ENCODE measurements around the gene PTMS. TPM values are rescaled to one million over a fixed set of nuclear protein-coding genes. Genes with fewer than 3 reads are reported as not detected.

PTMS gene
- total RNA-seq, 6 experiments from 2014 or later, result 423 to 607 (median 561) TPM

DNA sequence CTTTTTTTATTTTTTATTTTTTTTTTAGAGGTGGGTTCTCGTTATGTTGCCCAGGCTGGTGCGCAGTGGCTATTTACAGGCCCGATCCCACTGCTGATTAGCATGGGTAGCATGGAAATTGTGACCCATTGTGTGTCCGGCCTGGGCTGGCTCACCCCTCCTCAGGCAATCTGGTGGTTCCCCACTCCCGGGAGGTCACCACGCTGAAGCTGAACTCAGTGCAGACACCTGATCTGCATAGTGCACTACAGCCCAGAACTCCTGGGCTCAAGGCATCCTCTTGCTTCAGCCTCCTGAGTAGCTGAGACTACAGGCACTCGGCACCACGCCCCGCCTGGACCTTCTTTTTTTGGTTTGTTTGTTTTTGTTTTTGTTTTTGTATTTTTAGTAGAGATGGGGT, 17.7 kb downstream of the PTMS start:
- Mint-ChIP-seq H3K4me1 (ENCODE audit: low read depth) (peaks cover 6% of the 10 kb centered on the region), H3K4me3 (no peak overlapping the region), H3K27ac (no peak overlapping the region), H3K27me3 (ENCODE audit: insufficient read depth) (peaks cover 2% of the 10 kb centered on the region), H3K9me3 (no peaks in the 10 kb centered on the region), H3K36me3 (ENCODE audit: low read depth) (no peaks in the 10 kb centered on the region)
- TF ChIP-seq, protein P1, sequence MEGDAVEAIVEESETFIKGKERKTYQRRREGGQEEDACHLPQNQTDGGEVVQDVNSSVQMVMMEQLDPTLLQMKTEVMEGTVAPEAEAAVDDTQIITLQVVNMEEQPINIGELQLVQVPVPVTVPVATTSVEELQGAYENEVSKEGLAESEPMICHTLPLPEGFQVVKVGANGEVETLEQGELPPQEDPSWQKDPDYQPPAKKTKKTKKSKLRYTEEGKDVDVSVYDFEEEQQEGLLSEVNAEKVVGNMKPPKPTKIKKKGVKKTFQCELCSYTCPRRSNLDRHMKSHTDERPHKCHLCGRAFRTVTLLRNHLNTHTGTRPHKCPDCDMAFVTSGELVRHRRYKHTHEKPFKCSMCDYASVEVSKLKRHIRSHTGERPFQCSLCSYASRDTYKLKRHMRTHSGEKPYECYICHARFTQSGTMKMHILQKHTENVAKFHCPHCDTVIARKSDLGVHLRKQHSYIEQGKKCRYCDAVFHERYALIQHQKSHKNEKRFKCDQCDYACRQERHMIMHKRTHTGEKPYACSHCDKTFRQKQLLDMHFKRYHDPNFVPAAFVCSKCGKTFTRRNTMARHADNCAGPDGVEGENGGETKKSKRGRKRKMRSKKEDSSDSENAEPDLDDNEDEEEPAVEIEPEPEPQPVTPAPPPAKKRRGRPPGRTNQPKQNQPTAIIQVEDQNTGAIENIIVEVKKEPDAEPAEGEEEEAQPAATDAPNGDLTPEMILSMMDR (IDR thresholded peaks at IDR 0.05), result no peak
- no peak for DNase-seq

DNA sequence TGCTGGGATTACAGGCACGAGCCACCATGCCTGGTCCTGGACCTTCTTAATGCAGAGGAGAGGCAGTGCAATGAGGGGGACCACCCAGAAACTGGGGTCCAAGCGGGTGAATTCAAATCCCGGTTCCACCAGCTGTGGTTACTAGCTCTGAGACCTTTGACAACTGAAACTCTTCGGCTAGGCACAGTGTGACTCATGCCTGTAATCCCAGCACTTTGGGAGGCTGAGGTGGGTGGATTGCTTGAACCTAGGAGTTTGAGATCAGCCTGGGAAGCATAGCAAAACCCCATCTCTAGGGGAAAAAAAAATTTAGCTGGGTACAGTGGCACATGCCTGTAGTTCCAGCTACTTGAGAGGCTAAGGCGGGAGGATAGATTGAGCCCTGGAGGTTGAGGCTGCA, 18.1 kb downstream of the PTMS start:
- TF ChIP-seq, protein P1 (IDR thresholded peaks at IDR 0.05), result no peak
- H3K27ac Mint-ChIP-seq, result no peak overlapping the region
- H3K4me1 Mint-ChIP-seq (ENCODE audit: low read depth), result 0 out of 2 replicates have a peak, but pooled peaks cover 3% of the 10 kb centered on the region
- H3K27me3 Mint-ChIP-seq (ENCODE audit: insufficient read depth), result peaks cover 2% of the 10 kb centered on the region
- H3K4me3 Mint-ChIP-seq, result no peak overlapping the region
- H3K36me3 Mint-ChIP-seq (ENCODE audit: low read depth), result no peaks in the 10 kb centered on the region
- no peak for DNase-seq
- H3K9me3 Mint-ChIP-seq, result no peaks in the 10 kb centered on the region

DNA sequence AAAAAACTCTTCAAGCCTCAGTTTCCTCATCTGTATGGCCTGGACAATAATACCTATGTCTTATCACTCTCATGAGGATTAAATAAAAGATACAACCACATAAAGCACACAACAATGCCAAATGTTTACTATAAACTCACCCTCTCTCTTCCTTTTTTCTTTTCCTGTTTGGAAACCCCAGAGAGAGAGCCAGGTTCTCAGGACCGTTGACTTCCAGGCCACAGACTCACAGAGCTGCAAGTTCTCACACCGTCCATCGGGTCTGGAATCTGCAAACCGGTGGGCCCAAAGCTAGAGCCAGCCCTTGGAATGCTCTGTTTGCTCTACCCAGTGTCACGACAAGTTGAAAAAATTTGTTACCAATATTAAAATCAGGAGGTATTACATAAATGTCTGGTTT, 18.6 kb downstream of the PTMS start:
- TF ChIP-seq, protein P1 (IDR thresholded peaks at IDR 0.05), result no peak
- H3K9me3 Mint-ChIP-seq, result no peaks in the 10 kb centered on the region
- H3K4me3 Mint-ChIP-seq, result no peak overlapping the region
- DNase-seq, result no peak
- 0 out of 2 replicates have a peak, but pooled peaks cover 7% of the 10 kb centered on the region for H3K4me1 Mint-ChIP-seq (ENCODE audit: low read depth)
- H3K36me3 Mint-ChIP-seq (ENCODE audit: low read depth), result no peaks in the 10 kb centered on the region
- H3K27ac Mint-ChIP-seq, result no peak overlapping the region
- peaks cover 3% of the 10 kb centered on the region for H3K27me3 Mint-ChIP-seq (ENCODE audit: insufficient read depth)

DNA sequence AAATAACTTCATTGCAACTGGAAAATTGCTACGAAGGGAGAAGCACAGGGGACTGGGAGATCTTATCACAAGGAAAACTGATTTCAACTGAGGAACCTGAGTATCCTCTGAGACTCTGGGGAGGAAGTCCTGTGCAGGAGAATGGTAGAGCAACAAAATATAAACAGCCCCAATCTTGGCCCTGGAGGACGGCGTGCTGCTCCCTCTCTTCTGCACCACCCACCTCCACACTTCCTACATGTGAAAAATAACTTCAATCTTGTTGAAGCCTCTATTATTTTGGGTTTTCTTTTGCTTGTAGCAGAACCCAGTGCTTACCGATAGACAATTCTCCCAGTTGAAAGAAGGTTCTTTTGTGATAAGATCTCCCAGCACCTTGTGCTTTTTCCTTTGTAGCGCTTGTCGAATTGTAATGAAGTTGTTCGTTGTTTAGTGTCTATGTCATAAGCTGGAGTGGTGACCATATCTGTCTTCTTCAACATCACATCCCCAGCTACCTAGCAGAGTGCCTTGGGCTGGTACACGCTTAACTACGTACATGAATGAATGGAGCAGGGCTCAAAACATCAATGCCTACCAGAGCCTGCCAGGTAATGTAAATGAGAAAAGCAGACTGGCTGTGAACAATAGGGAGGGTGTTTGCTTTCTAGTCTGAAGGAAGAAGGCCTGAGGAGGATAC, 20.4 kb downstream of the PTMS start:
- H3K4me3 Mint-ChIP-seq, result no peak overlapping the region
- peaks cover 5% of the 10 kb centered on the region for H3K27me3 Mint-ChIP-seq (ENCODE audit: insufficient read depth)
- DNase-seq, result no peak
- H3K4me1 Mint-ChIP-seq (ENCODE audit: low read depth), result 0 out of 2 replicates have a peak, but pooled peaks cover 8% of the 10 kb centered on the region
- TF ChIP-seq, protein P1 (IDR thresholded peaks at IDR 0.05), result no peak
- no peaks in the 10 kb centered on the region for H3K9me3 Mint-ChIP-seq
- no peaks in the 10 kb centered on the region for H3K36me3 Mint-ChIP-seq (ENCODE audit: low read depth)
- H3K27ac Mint-ChIP-seq, result no peak overlapping the region

DNA sequence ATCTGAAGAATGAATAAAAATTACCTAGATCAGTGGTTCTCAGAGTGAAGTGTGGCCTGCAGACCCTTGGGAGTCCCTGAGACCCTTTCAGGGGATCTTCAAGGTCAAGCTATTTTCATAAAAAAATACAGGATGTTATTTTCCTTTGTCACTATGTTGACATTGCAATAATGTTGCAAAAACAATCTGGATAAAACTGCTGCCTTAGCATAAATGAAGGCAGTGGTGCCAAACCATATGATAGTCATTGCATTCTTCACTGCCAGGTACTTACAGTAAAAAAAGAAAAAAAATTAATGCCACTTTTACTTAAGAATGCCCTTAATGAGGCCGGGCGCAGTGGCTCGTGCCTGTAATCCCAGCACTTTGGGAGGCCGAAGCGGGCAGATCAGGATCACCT, 21.1 kb downstream of the PTMS start:
- no peaks in the 10 kb centered on the region for H3K36me3 Mint-ChIP-seq (ENCODE audit: low read depth)
- TF ChIP-seq, protein P1 (IDR thresholded peaks at IDR 0.05), result no peak
- H3K4me1 Mint-ChIP-seq (ENCODE audit: low read depth), result peaks cover 11% of the 10 kb centered on the region
- DNase-seq, result no peak
- H3K27me3 Mint-ChIP-seq (ENCODE audit: insufficient read depth), result peaks cover 8% of the 10 kb centered on the region
- H3K9me3 Mint-ChIP-seq, result no peaks in the 10 kb centered on the region
- no peak overlapping the region for H3K27ac Mint-ChIP-seq
- no peak overlapping the region for H3K4me3 Mint-ChIP-seq

Measured in HFFc6 (cell line).